Fibroblast of skin of back (primary cell): ENCODE data around the gene FCN2.
"Not testable (repeated sequence)": the region's sequence is repeated elsewhere in the genome, so short reads cannot be mapped to it uniquely, and the experiment has no call there.

Experiments
- DNase-seq: peaks from one replicate; pipeline ENCODE4 v3.0.0-alpha.2; 2013

Gene FCN2

DNA sequence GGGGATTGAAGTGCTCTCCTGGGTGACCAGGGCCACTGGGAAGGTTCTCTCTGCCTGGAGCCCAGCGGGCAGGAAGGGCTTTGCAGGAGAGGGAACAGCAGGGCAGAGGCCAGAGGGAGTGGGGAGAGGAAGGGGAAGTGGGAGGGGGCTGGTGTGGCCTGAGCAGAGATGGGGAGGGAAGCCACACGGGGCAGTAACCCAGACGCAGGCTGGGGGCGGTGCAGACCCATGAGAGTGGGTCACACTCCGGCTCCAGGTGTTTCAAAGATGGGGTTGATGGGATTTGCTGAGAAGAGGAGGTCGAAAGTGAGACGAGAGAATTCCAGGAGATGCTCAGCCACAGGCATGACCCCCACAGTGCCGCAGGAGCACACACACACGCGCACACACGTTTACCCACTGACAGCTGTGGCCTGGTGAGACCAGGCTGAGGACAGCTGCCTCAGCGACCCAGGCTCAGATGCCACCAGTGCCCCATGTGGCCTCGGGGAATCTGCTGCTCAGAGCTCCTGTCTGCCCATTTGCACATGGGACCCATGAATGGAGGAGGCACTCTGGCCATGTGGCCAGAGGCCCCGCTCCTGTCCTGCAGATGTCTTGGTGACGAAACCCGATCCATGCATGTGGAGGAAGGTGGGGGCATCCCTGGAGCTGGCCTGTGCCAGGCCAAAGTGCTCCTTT lies 32.7 kb upstream of the FCN2 start:
- peak; percentile 38 for DNase-seq

DNA sequence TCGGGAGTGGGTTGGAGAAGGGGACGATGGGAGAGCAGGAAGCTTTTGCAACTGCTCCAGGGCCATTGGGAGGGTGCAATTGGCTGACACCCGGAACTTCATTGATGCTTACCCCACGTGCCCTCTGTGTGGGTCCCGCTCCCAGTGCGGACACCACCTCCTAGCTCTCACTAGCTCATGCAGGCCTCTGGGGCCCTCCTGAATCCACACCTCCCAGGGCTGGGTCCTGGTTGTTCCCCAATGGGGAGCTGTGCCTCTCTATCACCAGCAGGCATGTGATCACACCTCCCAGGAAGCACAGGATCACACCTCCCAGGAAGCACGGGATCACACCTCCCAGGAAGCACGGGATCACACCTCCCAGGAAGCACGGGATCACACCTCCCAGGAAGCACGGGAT lies 32.1 kb upstream of the FCN2 start:
- DNase-seq: no peak

DNA sequence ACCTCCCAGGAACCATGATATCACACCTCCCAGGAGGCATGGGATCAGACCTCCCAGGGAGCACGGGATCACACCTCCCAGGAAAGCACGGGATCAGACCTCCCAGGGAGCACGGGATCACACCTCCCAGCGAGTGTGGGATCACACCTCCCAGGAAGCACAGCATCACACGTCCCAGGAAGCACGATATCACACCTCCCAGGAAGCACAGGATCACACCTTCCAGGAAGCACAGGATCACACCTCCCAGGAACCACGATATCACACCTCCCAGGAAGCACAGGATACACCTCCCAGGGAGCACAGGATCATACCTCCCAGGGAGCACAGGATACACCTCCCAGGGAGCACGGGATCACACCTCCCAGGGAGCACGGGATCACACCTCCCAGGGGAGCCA lies 30.0 kb upstream of the FCN2 start:
- no peak for DNase-seq

DNA sequence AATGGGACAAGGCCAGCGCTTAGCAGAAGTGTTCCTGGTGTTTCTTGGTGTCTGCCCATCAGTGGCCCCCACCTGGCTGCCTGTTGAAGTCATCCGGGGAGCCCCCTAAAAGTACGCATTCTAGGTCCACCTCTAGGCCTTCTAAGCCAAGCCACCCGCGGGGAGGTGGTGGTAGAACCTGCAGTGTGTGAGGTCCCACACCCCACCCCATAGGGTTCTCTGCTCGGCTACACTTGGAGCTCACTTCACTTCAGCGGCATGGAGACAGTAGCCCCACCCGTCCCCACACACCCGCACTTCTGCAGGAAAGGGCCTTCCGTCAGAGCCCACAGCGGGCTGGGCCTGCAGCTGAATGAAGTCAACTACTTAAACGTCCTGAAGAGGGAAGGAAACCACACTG lies 29.6 kb upstream of the FCN2 start:
- no peak for DNase-seq

DNA sequence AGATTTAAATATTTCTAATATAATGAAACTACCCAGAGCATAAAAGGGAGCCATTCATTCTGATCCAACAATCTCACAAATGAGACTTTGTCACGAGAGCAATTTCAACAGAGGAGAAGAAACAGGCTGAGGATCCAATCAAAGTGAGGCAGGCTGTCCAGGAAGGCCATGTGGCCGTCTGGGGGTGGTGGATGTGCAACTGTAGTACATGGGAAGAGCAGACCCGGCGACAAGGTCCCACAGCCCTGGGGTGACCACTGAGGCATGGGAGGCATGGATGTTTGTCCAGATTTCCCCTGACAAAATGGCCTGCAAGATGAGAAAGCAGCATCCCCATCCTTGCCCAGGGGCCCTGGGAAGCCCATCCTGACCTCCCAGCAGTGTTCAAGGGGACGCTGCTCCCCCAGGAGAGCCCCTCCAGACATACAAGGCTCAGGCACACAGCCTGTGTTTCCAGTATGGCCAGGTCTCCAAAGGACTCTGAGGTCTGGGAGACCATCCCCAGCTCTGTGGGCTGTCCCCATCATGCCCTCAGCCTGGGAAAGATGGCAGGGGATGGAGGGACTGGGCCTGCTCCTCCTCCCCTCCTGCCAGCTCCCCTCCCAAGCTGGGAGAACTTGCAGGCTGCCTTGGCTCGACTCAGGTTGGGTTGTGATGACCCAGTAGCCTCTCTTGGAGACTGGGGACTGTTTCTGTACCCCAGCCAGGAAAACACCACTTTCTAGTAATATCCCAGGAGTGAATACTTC lies 27.5 kb upstream of the FCN2 start:
- no peak for DNase-seq

DNA sequence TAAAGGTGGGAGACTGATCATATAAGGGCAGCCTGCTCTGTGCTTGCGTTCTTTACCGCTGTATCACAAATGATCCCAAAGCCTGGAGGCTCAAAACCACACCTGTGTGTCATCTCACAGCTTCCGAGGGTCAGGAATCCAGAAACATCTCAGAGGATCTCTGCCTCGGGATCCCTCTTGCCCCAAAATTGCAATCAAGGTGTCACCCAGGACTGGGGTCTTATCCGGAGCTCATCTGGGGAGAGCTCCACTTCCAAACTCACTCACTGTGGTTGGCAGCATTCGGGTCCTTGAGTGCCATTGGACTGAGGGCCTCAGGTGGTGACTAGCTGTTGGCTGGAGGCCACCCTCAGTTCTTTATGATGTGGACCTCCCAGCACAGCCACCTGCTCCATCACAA lies 26.7 kb upstream of the FCN2 start:
- DNase-seq: no peak

DNA sequence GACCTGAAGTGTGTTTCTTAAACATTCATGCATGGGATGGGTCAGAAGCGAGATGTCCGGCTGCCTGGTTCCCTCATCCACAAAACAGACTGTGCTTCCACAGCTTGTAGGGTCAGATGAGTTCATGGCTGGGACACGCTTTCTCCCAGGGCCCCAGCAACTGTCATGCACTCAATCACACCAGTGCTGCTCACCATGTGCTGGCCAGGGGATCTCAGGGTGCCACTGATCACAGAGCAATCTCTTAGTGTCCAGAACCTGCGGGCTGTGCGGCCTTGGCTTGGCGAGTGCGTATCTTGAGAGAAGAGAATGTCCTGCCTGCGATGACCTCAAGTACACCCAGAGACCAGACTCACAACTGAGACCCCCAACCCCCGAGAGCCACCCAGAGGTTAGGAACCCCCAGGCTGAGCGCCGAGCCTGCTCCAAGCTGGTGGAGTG lies 26.0 kb upstream of the FCN2 start:
- DNase-seq: no peak

DNA sequence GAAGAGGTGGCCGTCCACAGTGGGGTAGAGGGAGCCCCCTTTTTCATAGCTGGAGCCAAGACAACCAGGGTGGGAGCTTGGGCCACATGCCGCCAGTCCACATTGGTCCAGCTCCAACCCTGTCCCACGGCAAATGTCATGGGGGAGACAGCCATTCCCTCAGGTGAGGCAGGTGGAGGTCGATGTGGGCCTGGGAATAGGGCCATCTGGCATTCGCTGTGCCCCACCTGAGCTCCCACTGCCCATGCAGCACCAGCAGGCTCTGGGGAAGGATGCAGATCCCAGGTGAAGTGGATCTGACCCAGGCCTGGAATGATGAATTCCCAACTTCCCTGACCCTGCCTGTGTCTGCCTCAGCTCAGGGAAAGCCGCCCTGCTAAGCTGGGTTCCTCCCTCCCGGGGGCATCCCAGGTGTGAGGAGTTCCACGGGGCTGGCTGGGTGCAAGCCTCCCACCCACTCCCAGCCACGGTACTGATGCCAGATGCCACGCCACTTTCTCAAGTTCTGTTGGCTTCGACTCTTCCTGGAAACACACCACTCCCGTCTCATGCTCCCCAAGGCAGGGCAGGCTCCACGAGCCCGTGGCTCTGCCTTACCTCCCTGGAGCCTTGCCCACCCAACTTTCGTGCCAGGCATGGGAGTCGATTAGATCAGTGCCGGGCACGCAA lies 25.2 kb upstream of the FCN2 start:
- DNase-seq: no peak

DNA sequence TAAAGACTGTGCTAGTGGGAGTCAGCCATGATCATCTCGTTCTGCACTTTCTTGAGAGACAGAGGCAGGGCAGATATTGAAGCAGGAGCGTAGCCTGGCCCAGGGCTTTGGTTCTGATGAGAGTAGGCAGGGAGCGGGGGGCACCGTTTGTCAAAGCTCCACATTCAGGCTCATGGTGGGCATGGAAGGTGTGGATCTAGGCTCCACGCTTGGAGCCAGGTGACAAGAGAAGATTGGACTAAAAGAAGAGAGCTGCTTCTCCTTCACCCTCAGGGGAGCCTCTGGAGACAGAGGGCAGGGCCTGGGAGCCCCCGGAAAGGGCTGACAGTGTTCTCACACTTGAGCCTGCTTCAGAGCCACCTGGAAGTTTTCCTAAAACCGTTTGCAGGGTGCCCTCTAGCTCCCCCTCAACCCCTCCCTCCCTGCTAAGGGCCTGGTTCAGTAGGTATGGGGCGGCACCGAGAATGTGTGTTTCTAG lies 24.7 kb upstream of the FCN2 start:
- DNase-seq: no peak

DNA sequence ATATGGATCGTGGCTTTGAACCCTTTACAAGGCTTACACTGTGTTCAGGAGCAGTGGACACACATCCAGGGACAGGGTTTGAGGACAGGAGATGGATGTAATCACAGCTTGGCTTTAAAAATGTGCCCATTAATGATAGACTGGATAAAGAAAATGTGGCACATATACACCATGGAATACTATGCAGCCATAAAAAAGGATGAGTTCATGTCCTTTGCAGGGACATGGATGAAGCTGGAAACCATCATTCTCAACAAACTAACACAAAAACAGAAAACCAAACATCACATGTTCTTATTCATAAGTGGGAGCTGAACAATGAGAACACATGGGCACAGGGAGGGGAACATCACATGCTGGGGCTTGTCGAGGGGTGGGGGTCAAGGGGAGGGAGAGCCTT lies 23.2 kb upstream of the FCN2 start:
- not testable (repeated sequence) for DNase-seq

DNA sequence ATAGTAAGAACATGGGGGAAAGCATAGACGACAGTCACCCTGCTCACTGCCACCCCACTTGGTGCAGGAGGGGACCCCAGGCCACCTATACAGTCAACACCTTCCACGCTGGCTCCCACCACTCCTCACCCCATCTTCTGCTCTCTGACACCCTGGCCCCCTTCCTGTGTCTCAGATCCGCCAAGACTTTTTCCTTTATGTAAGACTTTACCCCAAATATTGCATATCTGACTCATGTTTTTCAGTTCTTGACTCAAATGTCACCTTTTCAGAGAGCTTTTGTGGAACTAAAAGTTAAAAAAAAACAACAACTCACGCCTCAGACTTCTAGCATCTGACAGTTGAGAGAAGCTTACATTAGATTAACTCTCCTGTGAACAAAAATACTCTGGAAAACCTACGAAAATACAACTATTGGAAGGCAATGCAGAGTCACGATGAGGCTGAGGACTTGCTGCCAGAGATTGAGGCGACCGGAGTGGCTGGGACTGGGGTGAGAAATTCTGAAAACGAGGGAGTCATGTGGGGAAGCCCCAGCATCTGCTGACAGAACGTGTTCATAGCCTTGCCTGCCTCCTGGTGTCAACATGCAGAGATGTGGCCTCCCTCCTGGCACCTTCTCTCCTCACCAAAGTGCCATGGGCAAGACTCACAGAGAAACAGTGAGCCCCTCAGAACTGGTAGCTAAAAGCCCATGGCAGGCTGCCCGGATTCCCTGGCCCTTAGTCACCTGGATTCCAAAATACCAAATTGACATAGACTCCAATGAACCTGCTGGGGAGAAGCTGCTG lies 22.4 kb upstream of the FCN2 start:
- peak; percentile 74 for DNase-seq

DNA sequence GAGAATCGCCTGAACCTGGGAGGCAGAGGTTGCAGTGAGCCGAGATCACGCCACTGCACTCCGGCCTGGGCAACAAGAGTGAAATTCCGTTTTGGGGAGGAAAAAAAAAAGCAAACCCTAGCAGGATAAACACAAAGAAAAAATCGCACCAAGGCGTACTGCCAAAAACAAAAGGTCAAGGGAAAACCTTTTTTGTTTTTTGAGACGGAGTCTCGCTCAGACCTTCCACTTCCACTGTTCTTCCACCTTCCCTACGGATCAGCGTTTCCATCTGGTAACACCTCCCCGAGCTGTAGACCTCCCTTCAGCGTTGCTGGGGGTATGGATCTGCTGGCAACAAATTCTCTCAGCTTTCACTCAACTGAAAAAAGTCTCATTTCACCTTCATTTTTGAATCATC lies 20.1 kb upstream of the FCN2 start:
- DNase-seq: no peak

DNA sequence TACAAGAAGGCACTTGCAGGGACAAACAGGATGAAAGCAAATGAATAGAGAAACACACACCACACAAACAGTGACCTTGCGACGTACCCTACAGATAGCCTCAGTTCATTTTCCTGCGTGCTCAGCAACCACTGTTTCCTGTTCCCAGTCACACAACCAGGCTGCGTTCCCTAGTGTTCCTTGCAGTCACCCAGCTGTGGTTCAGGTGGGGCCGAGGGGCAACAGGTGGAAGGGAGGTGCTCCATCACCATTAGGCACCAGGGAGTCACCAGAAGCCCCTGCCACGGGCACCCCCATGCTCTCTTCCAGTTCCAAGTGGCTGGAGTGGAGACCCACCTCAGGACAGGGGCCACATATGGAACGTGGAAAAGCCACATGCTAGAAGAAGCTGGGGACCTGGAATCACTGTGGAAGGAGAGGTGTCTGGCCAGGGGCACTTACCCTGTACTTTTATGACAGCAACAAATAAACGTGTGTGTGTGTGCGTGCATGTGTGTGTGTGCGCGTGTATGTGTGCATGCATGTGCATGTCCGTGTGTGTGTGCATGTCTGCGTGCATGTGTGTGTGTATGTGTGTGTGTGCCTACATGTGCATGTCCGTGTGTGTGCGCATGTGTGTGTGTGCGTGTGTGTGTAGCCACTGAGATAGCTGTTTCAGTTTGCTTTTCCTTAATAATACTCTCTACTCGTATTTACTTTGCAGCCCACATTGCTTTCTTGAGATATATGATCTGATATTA lies 18.8 kb upstream of the FCN2 start:
- DNase-seq: no peak

DNA sequence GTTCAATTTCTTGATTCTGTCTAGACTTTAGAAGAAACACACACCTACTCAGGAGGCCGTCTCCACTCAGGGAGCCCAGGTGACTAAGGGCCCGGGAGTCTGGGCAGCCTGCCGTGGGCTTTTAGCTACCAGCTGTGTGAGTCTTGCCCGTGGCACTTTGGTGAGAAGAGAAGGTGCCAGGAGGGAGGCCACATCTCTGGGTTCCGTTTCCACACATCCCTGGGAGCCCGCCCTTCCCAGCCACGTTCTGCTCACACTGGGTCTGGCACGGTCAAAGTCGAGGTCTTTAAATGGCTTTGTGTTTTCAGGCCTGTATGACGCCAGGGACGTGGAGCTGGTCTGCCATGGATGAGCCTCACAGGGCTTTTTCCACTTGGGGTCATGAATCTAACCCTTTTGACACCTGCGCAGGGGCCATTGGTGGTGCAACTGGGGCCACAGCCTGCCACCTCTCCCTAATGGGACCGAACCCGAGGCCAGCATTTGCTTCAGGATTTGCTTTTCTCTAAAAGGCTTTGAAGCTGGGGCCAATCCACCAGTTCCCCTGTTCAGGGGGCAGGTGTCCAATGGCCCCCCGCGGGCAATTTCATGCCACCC lies 17.2 kb upstream of the FCN2 start:
- DNase-seq: peak; percentile 53

DNA sequence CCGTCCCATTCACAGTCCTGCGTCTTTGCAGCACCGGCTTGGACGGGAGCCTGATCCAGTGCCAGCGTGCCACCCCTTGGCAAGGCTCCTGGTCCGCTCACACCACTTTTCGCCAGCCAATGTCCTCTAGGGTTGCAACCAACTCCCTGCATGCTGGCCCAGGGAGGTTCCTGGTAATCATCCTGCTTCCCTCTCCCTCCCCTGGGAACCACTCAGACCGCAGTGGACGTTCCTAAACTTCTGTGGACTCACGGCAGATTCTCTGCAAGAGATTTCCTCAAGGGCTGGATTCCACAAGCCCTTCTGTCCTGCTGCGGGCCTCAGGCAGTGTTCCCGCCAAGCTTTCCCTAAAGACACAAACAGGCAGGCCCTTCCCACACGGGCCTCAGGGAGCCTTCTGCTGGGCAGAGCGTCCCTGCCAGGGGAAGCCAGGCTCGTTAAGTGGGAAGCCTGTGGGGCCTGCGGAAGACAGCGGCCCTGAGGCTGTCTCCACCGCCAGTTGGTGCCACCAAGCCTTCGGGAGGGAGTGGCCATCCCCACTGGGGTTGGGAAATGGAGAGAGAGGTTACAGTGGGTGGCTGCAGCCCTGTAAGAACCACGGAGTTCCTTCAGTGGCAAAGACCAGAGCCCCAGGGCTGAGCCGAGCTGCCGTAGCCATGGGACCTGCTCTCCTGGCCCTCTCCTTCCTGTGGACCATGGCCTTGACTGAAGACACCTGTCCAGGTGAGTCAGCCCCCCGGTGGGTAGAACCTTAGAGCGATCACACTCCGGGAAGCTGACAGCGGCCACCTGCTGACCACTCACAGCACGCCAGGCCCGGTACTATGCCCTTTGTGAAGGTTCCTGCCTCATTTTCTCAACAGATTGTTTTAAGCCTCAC lies 16.4 kb upstream of the FCN2 start:
- DNase-seq: peak; percentile 65

DNA sequence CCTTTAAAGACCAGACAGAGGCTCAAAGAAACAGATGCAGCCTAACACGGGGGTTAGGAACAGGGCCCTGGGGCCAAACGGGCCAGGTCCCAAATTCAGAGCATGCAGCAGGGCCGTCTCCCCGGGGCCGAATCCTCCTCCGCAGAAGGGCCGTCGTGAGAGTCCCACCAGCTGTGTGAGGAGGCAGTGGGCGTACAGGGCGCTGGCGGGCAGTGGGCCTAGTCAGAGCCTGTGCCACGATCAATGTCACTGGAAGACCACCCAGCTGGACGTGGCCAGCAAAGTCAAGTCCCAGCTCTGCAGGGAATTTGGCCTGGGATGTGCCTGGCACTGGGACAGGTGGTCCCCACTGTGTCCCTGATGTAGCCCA lies 15.8 kb upstream of the FCN2 start:
- no peak for DNase-seq

DNA sequence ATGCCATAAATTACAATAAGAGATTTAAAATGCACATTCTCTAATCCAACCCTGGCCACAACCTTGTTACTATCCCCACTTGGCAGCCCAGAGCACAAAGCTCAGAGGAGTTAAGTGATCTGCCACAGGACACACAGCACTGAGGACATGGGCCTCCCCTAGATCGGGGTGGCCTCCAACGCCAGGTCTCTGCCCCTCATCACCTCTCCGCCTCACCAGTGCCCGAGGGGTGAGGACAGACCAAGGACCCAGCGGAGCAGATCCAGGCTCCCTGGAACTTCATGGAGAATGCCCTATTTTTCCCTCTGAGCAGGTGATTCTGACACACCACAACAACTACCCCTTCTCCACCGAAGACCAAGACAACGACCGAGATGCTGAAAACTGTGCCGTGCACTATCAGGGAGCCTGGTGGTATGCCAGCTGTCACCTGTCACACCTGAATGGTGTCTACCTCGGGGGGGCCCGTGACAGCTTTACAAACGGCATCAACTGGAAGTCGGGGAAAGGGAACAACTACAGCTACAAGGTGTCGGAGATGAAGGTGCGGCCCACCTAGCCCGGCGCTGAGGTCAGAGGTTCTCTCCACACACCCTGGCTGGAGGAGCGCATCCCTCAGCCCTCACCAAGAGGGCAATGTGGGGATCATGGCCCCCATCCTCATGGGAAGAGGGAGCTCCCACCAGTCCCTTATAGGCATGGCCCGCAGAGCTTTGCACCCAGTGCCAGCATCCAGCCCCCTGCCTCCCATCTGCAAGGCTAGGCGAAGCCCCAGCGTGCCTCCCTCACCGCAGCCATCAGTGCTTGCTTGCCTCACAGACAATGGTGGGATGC lies 12.5 kb upstream of the FCN2 start:
- DNase-seq: no peak

DNA sequence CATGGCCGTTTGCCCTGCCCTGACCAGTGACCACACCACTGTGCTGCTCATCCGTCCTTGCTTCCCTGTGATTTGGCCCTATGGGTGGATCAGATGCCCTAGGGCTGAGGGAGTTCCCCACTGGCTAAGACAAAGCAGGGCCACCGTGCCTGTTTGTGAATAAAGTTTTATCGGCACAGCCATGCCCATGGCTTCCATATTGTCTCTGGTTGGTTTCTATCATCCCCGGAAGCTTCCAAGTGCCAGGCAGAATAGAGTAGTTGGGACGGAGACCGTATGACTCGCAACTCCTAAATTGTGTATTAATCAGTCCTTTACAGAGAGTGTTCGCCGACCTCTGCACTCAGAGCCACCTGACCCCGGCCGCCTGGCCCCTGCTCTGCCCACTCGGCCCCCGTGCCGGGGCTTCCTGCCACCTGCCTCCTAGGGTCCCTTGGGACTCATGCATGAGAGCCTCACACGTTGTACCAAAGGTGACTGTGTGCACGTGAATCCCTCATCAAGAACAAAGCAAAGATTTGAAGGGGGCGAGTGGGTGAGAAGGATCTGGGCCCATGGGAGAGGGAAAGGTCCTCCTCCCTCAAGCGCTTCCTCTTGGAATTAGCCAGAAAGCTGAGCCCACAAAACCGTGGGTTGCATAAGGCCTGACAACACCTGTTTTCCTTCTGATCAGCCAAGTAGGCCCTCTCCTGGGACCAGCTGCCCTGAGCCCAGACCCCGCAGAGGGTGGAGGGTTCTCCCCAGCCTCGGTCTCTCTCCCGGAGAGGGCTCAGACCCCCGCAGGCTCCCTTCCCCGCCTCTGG lies 11.7 kb upstream of the FCN2 start:
- DNase-seq: no peak
